NCI-H2227 (cell line): ENCODE data around the gene ADK.

Experiments
- DNase-seq: peaks from one replicate; lab custom pipeline; 2025; ENCODE audit not compliant: unreplicated experiment; lab: John Stamatoyannopoulos, UW

ADK gene

GRCh38 chr10:74650613-74651012, 499.6 kb downstream of the ADK start:
- DNase-seq, result no peak

GRCh38 chr10:74651565-74651964, 500.5 kb downstream of the ADK start:
- DNase-seq, result no peak

GRCh38 chr10:74652664-74653063, 501.6 kb downstream of the ADK start:
- DNase-seq, result no peak

GRCh38 chr10:74658511-74658910, 507.5 kb downstream of the ADK start:
- DNase-seq, result no peak

- DNase-seq, result no peak
These were observed 511.6 kb downstream of the ADK start for GRCh38 chr10:74662635-74663034.

GRCh38 chr10:74669210-74669609, 518.2 kb downstream of the ADK start:
- no peak for DNase-seq

- DNase-seq, result no peak
These were observed 520.7 kb downstream of the ADK start for GRCh38 chr10:74671716-74672115.

GRCh38 chr10:74672430-74673165, 521.6 kb downstream of the ADK start:
- no peak for DNase-seq

- DNase-seq, result no peak
These were observed 523.9 kb downstream of the ADK start for GRCh38 chr10:74674927-74675326.

GRCh38 chr10:74675484-74675883, 524.5 kb downstream of the ADK start:
- no peak for DNase-seq

- no peak for DNase-seq
These were observed 526.9 kb downstream of the ADK start for GRCh38 chr10:74677951-74678350.

GRCh38 chr10:74681917-74682627, 531.1 kb downstream of the ADK start:
- no peak for DNase-seq

- DNase-seq, result no peak
These were observed 532.0 kb downstream of the ADK start for GRCh38 chr10:74683067-74683466.

GRCh38 chr10:74683621-74684364, 532.8 kb downstream of the ADK start:
- peak; percentile 18 for DNase-seq

GRCh38 chr10:74684462-74684861, 533.4 kb downstream of the ADK start:
- no peak for DNase-seq

GRCh38 chr10:74685564-74685963, 534.5 kb downstream of the ADK start:
- DNase-seq, result no peak

GRCh38 chr10:74690393-74690792, 539.4 kb downstream of the ADK start:
- DNase-seq, result no peak

- no peak for DNase-seq
These were observed 540.1 kb downstream of the ADK start for GRCh38 chr10:74691164-74691563.

GRCh38 chr10:74704629-74705357, 553.8 kb downstream of the ADK start:
- peak; percentile 1 for DNase-seq

- no peak for DNase-seq
These were observed 554.4 kb downstream of the ADK start for GRCh38 chr10:74705358-74705980.

- no peak for DNase-seq
These were observed 555.9 kb downstream of the ADK start for GRCh38 chr10:74706966-74707365.
